OCI-LY7 (cell line): ENCODE measurements around the gene DCHS1.

Source experiments
- CTCF ChIP-seq: fragments of 200-600 bp; sonication (generic); conservative IDR thresholded peaks from 2 replicates; pipeline ENCODE4 v1.5.1; 2014; ENCODE audit warnings: mild to moderate bottlenecking, antibody characterized with exemption, low read length, moderate library complexity, mixed read lengths
- EZH2phosphoT487 ChIP-seq: fragments of 200-600 bp; sonication (generic); IDR thresholded peaks from 2 replicates; pipeline ENCODE4 v1.6.1; 2018; ENCODE audit warnings: low read depth, borderline replicate concordance, mild to moderate bottlenecking, mixed run types, antibody characterized with exemption, low read length, moderate library complexity, mixed read lengths

GRCh38 chr11:6646071-6646470 lies 9.5 kb downstream of the DCHS1 start:
- no peak for TF ChIP-seq EZH2phosphoT487
- no peak for TF ChIP-seq CTCF
